ENCODE data around the gene EEF1AKMT3.

EEF1AKMT3 gene

GRCh38 chr12:57751788-57752667 is 20.4 kb upstream of the EEF1AKMT3 start, which contains the start of gene CDK4:
Gene CDK4, minus strand, starts transcription at chr12:57752310. Its CDS starts 593 bp downstream, at chr12:57751717.
- peak; percentile 100 for DNase-seq

- no peak for DNase-seq
These were observed 19.8 kb upstream of the EEF1AKMT3 start for GRCh38 chr12:57752668-57753000.

- DNase-seq = no peak
These were observed 18.6 kb upstream of the EEF1AKMT3 start for GRCh38 chr12:57753756-57754337.

- no peak for DNase-seq
These were observed 17.8 kb upstream of the EEF1AKMT3 start, which contains the start of gene MARCHF9 for GRCh38 chr12:57754411-57755193. Gene MARCHF9, plus strand, starts transcription at chr12:57755103. Its CDS starts 426 bp downstream, at chr12:57755529.

GRCh38 chr12:57755194-57755453 is 17.3 kb upstream of the EEF1AKMT3 start:
- no peak for DNase-seq

GRCh38 chr12:57755454-57756372 is 16.7 kb upstream of the EEF1AKMT3 start:
- no peak for DNase-seq

GRCh38 chr12:57756406-57757341 is 15.7 kb upstream of the EEF1AKMT3 start:
- peak; percentile 33 for DNase-seq

- no peak for DNase-seq
These were observed 14.6 kb upstream of the EEF1AKMT3 start for GRCh38 chr12:57757771-57758170.

GRCh38 chr12:57758552-57759359 is 13.7 kb upstream of the EEF1AKMT3 start:
- DNase-seq = no peak

- no peak for DNase-seq
These were observed 12.9 kb upstream of the EEF1AKMT3 start for GRCh38 chr12:57759360-57759980.

GRCh38 chr12:57760347-57760982 is 11.9 kb upstream of the EEF1AKMT3 start:
- DNase-seq = no peak

GRCh38 chr12:57761391-57761998 is 10.9 kb upstream of the EEF1AKMT3 start:
- DNase-seq = no peak

- DNase-seq = no peak
These were observed 10.0 kb upstream of the EEF1AKMT3 start for GRCh38 chr12:57762463-57762862.

- DNase-seq = no peak
These were observed 8.3 kb upstream of the EEF1AKMT3 start for GRCh38 chr12:57763881-57764661.

GRCh38 chr12:57764662-57765002 is 7.8 kb upstream of the EEF1AKMT3 start:
- no peak for DNase-seq

- DNase-seq = peak; percentile 17
These were observed 7.3 kb upstream of the EEF1AKMT3 start for GRCh38 chr12:57765003-57765697.

GRCh38 chr12:57765698-57766463 is 6.5 kb upstream of the EEF1AKMT3 start:
- DNase-seq = no peak

Measured in fibroblast of upper back skin (primary cell).